Endothelial cell of umbilical vein (primary cell): Measurements from ENCODE around the gene NME2. TPM values are rescaled to one million over a fixed set of nuclear protein-coding genes. Genes with fewer than 3 reads are reported as not detected.

Experiments used
- BruUV-seq: library from RNA; stranded (reverse); fragments of 400-500 nt; replicated peaks from 2 replicates; lab custom pipeline; 2021; lab: Mats Ljungman, UMichigan
- CTCF ChIA-PET: fragments of 300-600, 350-600 bp; sonication (Branson Sonifier 250); formaldehyde crosslinking; loops from one replicate; lab custom pipeline; 2021; ENCODE audit warnings: antibody characterized with exemption, inconsistent platforms; lab: Charles Lee
- POLR2A ChIA-PET: fragments of 300-600, 350-600 bp; sonication (Branson Sonifier 250); formaldehyde crosslinking; loops from one replicate; lab custom pipeline; 2021; ENCODE audit warnings: antibody characterized with exemption, inconsistent platforms; lab: Charles Lee
- DNase-seq: peaks from one replicate; pipeline ENCODE4 v3.0.0-alpha.2; 2011; ENCODE audit warnings: low read depth, low spot score
- FAIRE-seq: peaks from 2 replicates; lab custom pipeline; 2011; peaks lifted over from hg19 to GRCh38; lab: Jason Lieb, UNC
- H2AFZ ChIP-seq: 2 replicates; pipeline ENCODE4 v1.6.0; 2012; ENCODE audit warnings: low read depth, low read length, control low read depth, inconsistent platforms
- H3K27ac ChIP-seq: 2 replicates; pipeline ENCODE4 v1.5.1; 2011; ENCODE audit warnings: low read depth, mild to moderate bottlenecking, control low read depth, low read length, moderate library complexity; ENCODE audit not compliant: insufficient read depth
- H3K27me3 ChIP-seq, 2 experiments: 2 replicates each; pipeline versions ENCODE4 v1.6.0 to v1.6.1; 2011; ENCODE audit warnings: low read length in 2 of 2, mixed read lengths in 1 of 2; ENCODE audit not compliant: control insufficient read depth in 2 of 2, insufficient read depth in 2 of 2
- H3K36me3 ChIP-seq, 2 experiments: 2 replicates in 1 of 2; 3 replicates in 1 of 2; pipeline ENCODE4 v1.5.1; 2011; ENCODE audit warnings: low read length in 2 of 2, mild to moderate bottlenecking in 1 of 2, moderate library complexity in 1 of 2; ENCODE audit not compliant: control insufficient read depth in 2 of 2, insufficient read depth in 2 of 2; ENCODE audit errors: extremely low read depth in 1 of 2
- H3K4me1 ChIP-seq: 3 replicates; pipeline ENCODE4 v1.5.1; 2011; ENCODE audit warnings: mild to moderate bottlenecking, low read length; ENCODE audit not compliant: control insufficient read depth, insufficient read depth; ENCODE audit errors: extremely low read depth
- H3K4me2 ChIP-seq: 2 replicates; pipeline ENCODE4 v1.6.1; 2011; ENCODE audit warnings: low read length, control low read depth, mixed read lengths; ENCODE audit not compliant: insufficient read depth
- H3K4me3 ChIP-seq, 3 experiments: fragments of 200-600 bp in 1 of 3; sonication (generic), shearing (Covaris generic) in 1 of 3; replicated peaks in 1 of 3; 2 replicates each; pipeline ENCODE4 v1.5.1; 2011 to 2016; ENCODE audit warnings: control low read depth in 3 of 3, low read length in 3 of 3, mild to moderate bottlenecking in 2 of 3, inconsistent platforms in 1 of 3, low read depth in 1 of 3, moderate library complexity in 1 of 3; ENCODE audit not compliant: insufficient read depth in 1 of 3
- H3K79me2 ChIP-seq: 2 replicates; pipeline ENCODE4 v1.6.0; 2012; ENCODE audit warnings: low read length, inconsistent platforms; ENCODE audit not compliant: control insufficient read depth, insufficient read depth
- H3K9ac ChIP-seq: replicated peaks from 2 replicates; pipeline ENCODE3; 2011; ENCODE audit warnings: low read length, control low read depth; ENCODE audit not compliant: insufficient read depth; ENCODE audit errors: extremely low read depth
- H3K9me1 ChIP-seq: replicated peaks from 3 replicates; pipeline ENCODE4 v1.6.0; 2011; ENCODE audit warnings: mild to moderate bottlenecking, low read length; ENCODE audit not compliant: control insufficient read depth, insufficient read depth; ENCODE audit errors: extremely low read depth
- H3K9me3 ChIP-seq: replicated peaks from 2 replicates; pipeline ENCODE4 v1.5.1; 2012; ENCODE audit warnings: low read length, inconsistent platforms; ENCODE audit not compliant: control insufficient read depth, insufficient read depth
- H4K20me1 ChIP-seq: replicated peaks from 2 replicates; pipeline ENCODE3; 2011; ENCODE audit warnings: mild to moderate bottlenecking, low read length; ENCODE audit not compliant: control insufficient read depth, insufficient read depth; ENCODE audit errors: extremely low read depth
- EZH2 ChIP-seq: IDR thresholded peaks from 2 replicates; pipeline ENCODE4 v1.6.1; 2012; ENCODE audit warnings: borderline replicate concordance, low read depth, mild to moderate bottlenecking, moderate library complexity, low read length, inconsistent platforms; ENCODE audit not compliant: severe bottlenecking
- FOS ChIP-seq: IDR thresholded peaks from 2 replicates; pipeline ENCODE4 v1.6.1; 2011; ENCODE audit warnings: mild to moderate bottlenecking, low read length, moderate library complexity, borderline replicate concordance; ENCODE audit not compliant: insufficient read depth
- GATA2 ChIP-seq: IDR thresholded peaks from 2 replicates; pipeline ENCODE4 v1.7.0; 2011; ENCODE audit warnings: low read depth, mild to moderate bottlenecking, moderate library complexity, mixed read lengths, low read length; ENCODE audit not compliant: insufficient read length, insufficient read depth
- JUN ChIP-seq: IDR thresholded peaks from 2 replicates; pipeline ENCODE4 v1.6.1; 2011; ENCODE audit warnings: borderline replicate concordance, low read depth; ENCODE audit not compliant: insufficient read length, insufficient read depth
- MYC ChIP-seq: IDR thresholded peaks from one replicate; pipeline ENCODE4 v1.6.1; 2011; ENCODE audit warnings: mild to moderate bottlenecking, low read depth, low read length
- POLR2A ChIP-seq: IDR thresholded peaks from 2 replicates; pipeline ENCODE4 v1.6.1; 2012; ENCODE audit warnings: low read depth, mild to moderate bottlenecking, control low read depth, low read length
- POLR2AphosphoS5 ChIP-seq: IDR thresholded peaks from 2 replicates; pipeline ENCODE4 v1.6.1; 2012; ENCODE audit warnings: low read depth, mild to moderate bottlenecking, control low read depth, low read length, moderate library complexity; ENCODE audit not compliant: insufficient read depth
- dilution Hi-C: fragments of 300-500 bp; cut with MboI; formaldehyde crosslinking; loops from one replicate; pipeline ENCODE4 v1.15.0; 2019; ENCODE audit warnings: low sequenced_read_pairs; ENCODE audit not compliant: extremely low pct_ligation_motif_present
- intact Hi-C: fragments of 100-400 bp; cut with micrococcal nuclease; formaldehyde crosslinking; loops from one replicate; pipeline ENCODE4 v1.10.0; 2022
- polyA plus RNA-seq, 4 experiments: library from polyadenylated mRNA; depleted of rRNA in 3 of 4; stranded (reverse) in 3 of 4; unstranded in 1 of 4; fragments of >200 nt; gene quantifications; 2 replicates each; pipeline versions ENCODE4 v1.2.1 to v1.2.3, GENCODE V29; 2011 to 2012; ENCODE audit warnings: missing spikeins in 1 of 4
- total RNA-seq: library from RNA; stranded (reverse); gene quantifications from 2 replicates; pipeline ENCODE4 v1.2.3, GENCODE V29; 2021
- TF ChIP-seq, protein P1 (sequence below), 2 donors: IDR thresholded peaks; 1 replicate in 1 of 2; 2 replicates in 1 of 2; pipeline ENCODE4 v1.5.1; 2011; ENCODE audit warnings: low read length in 2 of 2, mild to moderate bottlenecking in 2 of 2, moderate library complexity in 2 of 2, control low read depth in 1 of 2, inconsistent platforms in 1 of 2, low read depth in 1 of 2; ENCODE audit not compliant: insufficient read depth in 1 of 2; ENCODE audit errors: extremely low read depth in 1 of 2
- TF ChIP-seq, protein P2 (sequence below): IDR thresholded peaks from 2 replicates; pipeline ENCODE4 v1.6.1; 2011; ENCODE audit not compliant: insufficient read depth, insufficient read length

Gene NME2
- total and polyA plus RNA-seq, 2 donors (not counting 3 experiments of a cell fraction or from before 2014, with no cell fraction given), result 555 to 833 TPM

DNA sequence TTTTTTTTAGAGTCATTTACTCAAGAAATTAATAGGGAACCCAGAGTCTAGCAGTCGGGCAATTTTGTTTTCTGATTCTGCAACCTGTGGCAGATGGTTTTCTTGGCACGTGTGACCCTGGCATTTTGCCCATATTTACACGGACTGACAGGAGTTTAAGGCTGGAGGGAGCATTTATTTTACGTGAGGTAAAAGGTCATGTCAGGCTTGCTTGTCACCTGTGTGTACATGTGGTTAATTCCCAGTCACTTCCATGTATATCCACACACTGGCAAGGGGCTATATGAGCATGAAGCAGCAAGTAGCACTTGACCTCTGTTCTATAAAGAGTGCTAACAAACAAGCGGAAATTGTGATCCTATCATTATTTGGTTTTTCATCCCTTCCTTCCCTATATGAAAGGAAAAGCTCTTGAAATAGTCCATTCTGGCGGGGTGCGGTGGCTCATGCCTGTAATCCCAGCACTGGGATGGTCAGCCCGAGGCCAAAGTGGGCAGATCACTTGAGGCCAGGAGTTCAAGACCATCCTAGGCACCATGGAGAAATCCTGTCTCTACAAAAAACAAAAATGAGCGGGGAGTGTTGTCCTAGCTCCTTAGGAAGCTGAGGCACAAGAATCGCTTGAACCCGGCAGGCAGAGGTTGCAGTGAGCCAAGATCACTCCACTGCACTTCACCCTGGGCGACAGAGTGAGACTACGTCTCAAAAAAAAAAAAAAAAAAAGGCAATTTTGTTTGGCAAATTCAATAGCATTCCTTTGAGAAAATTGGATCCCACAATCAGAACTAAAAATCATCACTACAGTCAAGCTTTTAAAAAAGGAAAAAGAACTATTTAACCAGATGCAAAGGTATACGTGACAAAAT is 47.6 kb upstream of the NME2 start:
- intact Hi-C loops (loop anchor here (5.0 kb wide), 1 partner anchor 61 kb away; no protein-coding TSS in a partner anchor), dilution Hi-C loops (no loop called here)
- H3K79me2 ChIP-seq, result peaks cover 55% of the 10 kb centered on the region
- peaks cover 14% of the 10 kb centered on the region for H4K20me1 ChIP-seq
- FAIRE-seq (peak; percentile 63), DNase-seq (peak; percentile 47)
- H3K4me2 ChIP-seq, result peak overlapping the region; percentile 96
- no peak overlapping the region for H2AFZ ChIP-seq
- no peaks in the 10 kb centered on the region for H3K9me3 ChIP-seq
- no peaks in the 10 kb centered on the region for H3K36me3 ChIP-seq
- TF ChIP-seq, protein P1, sequence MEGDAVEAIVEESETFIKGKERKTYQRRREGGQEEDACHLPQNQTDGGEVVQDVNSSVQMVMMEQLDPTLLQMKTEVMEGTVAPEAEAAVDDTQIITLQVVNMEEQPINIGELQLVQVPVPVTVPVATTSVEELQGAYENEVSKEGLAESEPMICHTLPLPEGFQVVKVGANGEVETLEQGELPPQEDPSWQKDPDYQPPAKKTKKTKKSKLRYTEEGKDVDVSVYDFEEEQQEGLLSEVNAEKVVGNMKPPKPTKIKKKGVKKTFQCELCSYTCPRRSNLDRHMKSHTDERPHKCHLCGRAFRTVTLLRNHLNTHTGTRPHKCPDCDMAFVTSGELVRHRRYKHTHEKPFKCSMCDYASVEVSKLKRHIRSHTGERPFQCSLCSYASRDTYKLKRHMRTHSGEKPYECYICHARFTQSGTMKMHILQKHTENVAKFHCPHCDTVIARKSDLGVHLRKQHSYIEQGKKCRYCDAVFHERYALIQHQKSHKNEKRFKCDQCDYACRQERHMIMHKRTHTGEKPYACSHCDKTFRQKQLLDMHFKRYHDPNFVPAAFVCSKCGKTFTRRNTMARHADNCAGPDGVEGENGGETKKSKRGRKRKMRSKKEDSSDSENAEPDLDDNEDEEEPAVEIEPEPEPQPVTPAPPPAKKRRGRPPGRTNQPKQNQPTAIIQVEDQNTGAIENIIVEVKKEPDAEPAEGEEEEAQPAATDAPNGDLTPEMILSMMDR (IDR thresholded peaks at IDR 0.05; ENCODE audit: extremely low read depth in 1 of 2, insufficient read depth in 1 of 2, low read depth in 1 of 2, low read length in 2 of 2), result no peak
- TF ChIP-seq MYC (no peak), POLR2AphosphoS5 (no peak), JUN (no peak), FOS (no peak), GATA2 (no peak), EZH2 (no peak), POLR2A (no peak)
- TF ChIP-seq, protein P2, sequence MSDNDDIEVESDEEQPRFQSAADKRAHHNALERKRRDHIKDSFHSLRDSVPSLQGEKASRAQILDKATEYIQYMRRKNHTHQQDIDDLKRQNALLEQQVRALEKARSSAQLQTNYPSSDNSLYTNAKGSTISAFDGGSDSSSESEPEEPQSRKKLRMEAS, result no peak
- peaks cover 31% of the 10 kb centered on the region for H3K4me1 ChIP-seq
- no peak overlapping the region for H3K27ac ChIP-seq
- no peak overlapping the region for H3K9ac ChIP-seq
- CTCF ChIA-PET, result interaction anchor here (0.7 to 3.3 kb wide), 5 partner anchors 9 to 118 kb away, joined by 3 to 15 read pairs (median 4); partner anchors contain the start of gene NME1
- H3K9me1 ChIP-seq, result no peaks in the 10 kb centered on the region
- BruUV-seq, result TSS peak; percentile 8
- H3K4me3 ChIP-seq, result peak overlapping the region in 1 of 3 experiments; percentile 81
- H3K27me3 ChIP-seq, result no peaks in the 10 kb centered on the region
- POLR2A ChIA-PET, result no interaction called here
